Osteocyte (in vitro differentiated cells): ENCODE data around the gene PACS2. TPM values are rescaled to one million over a fixed set of nuclear protein-coding genes. Genes with fewer than 3 reads are reported as not detected.

Source experiments
- DNase-seq: peaks from one replicate; pipeline ENCODE4 v3.0.0; 2021; ENCODE audit warnings: mixed read lengths; ENCODE audit not compliant: unreplicated experiment; ENCODE audit errors: extremely low spot score
- H3K27ac Mint-ChIP-seq: one replicate; pipeline ENCODE4 v1.8.0; 2021; ENCODE audit warnings: mild to moderate bottlenecking, mixed read lengths; ENCODE audit not compliant: unreplicated experiment
- H3K27me3 Mint-ChIP-seq: one replicate; pipeline ENCODE4 v1.8.0; 2021; ENCODE audit warnings: mixed read lengths; ENCODE audit not compliant: unreplicated experiment
- H3K36me3 Mint-ChIP-seq: one replicate; pipeline ENCODE4 v1.8.0; 2021; ENCODE audit warnings: mixed read lengths; ENCODE audit not compliant: unreplicated experiment
- H3K4me1 Mint-ChIP-seq: one replicate; pipeline ENCODE4 v1.8.0; 2021; ENCODE audit warnings: mixed read lengths; ENCODE audit not compliant: unreplicated experiment
- H3K4me3 Mint-ChIP-seq: one replicate; pipeline ENCODE4 v1.8.0; 2021; ENCODE audit warnings: mild to moderate bottlenecking, moderate library complexity, mixed read lengths; ENCODE audit not compliant: unreplicated experiment
- H3K9me3 Mint-ChIP-seq: one replicate; pipeline ENCODE4 v1.8.0; 2021; ENCODE audit warnings: mixed read lengths; ENCODE audit not compliant: unreplicated experiment
- CTCF ChIP-seq: fragments of 200-600 bp; sonication (generic); IDR thresholded peaks from 2 replicates; pipeline ENCODE4 v1.5.0; 2021; ENCODE audit warnings: antibody characterized with exemption, mild to moderate bottlenecking, moderate library complexity
- total RNA-seq: library from RNA; stranded (reverse); gene quantifications from 2 replicates; pipeline ENCODE4 v1.2.1, GENCODE V29; 2021

The PACS2 gene
- total RNA-seq, 1 donor from 2014 or later = 115 TPM

- H3K27me3 Mint-ChIP-seq = no peaks in the 10 kb centered on the region
- no peak for DNase-seq
Measured at GRCh38 chr14:105305345-105305744, 9.2 kb upstream of the PACS2 start.

GRCh38 chr14:105305791-105306190, 8.8 kb upstream of the PACS2 start:
- H3K4me1 Mint-ChIP-seq = peaks cover 2% of the 10 kb centered on the region
- TF ChIP-seq CTCF = no peak
- H3K27me3 Mint-ChIP-seq = no peaks in the 10 kb centered on the region
- H3K27ac Mint-ChIP-seq = no peak overlapping the region
- H3K4me3 Mint-ChIP-seq = no peak overlapping the region
- no peaks in the 10 kb centered on the region for H3K9me3 Mint-ChIP-seq
- DNase-seq = no peak
- peaks cover 2% of the 10 kb centered on the region for H3K36me3 Mint-ChIP-seq

More at GRCh38 chr14:105305345-105305744, 9.2 kb upstream of the PACS2 start:
- H3K36me3 Mint-ChIP-seq = peaks cover 2% of the 10 kb centered on the region
- no peak overlapping the region for H3K4me3 Mint-ChIP-seq
- peaks cover 2% of the 10 kb centered on the region for H3K4me1 Mint-ChIP-seq
- TF ChIP-seq CTCF = no peak
- no peaks in the 10 kb centered on the region for H3K9me3 Mint-ChIP-seq
- H3K27ac Mint-ChIP-seq = no peak overlapping the region

- H3K27ac Mint-ChIP-seq = no peak overlapping the region
- no peak for TF ChIP-seq CTCF
- H3K36me3 Mint-ChIP-seq = peaks cover 2% of the 10 kb centered on the region
- H3K9me3 Mint-ChIP-seq = no peaks in the 10 kb centered on the region
- DNase-seq = no peak
- H3K27me3 Mint-ChIP-seq = no peaks in the 10 kb centered on the region
- peaks cover 2% of the 10 kb centered on the region for H3K4me1 Mint-ChIP-seq
- H3K4me3 Mint-ChIP-seq = no peak overlapping the region
Measured at GRCh38 chr14:105307052-105307727, 7.4 kb upstream of the PACS2 start.

GRCh38 chr14:105309371-105309770, 5.2 kb upstream of the PACS2 start:
- Mint-ChIP-seq H3K27ac (no peak overlapping the region), H3K36me3 (no peaks in the 10 kb centered on the region), H3K27me3 (no peaks in the 10 kb centered on the region), H3K4me1 (peaks cover 5% of the 10 kb centered on the region), H3K9me3 (no peaks in the 10 kb centered on the region), H3K4me3 (no peak overlapping the region)
- TF ChIP-seq CTCF = no peak
- no peak for DNase-seq

GRCh38 chr14:105311838-105312237, 2.7 kb upstream of the PACS2 start:
- H3K27me3 Mint-ChIP-seq = no peaks in the 10 kb centered on the region
- no peak for DNase-seq
- H3K9me3 Mint-ChIP-seq = no peaks in the 10 kb centered on the region
- H3K36me3 Mint-ChIP-seq = no peaks in the 10 kb centered on the region
- H3K27ac Mint-ChIP-seq = no peak overlapping the region
- peaks cover 20% of the 10 kb centered on the region for H3K4me1 Mint-ChIP-seq
- no peak overlapping the region for H3K4me3 Mint-ChIP-seq
- TF ChIP-seq CTCF = no peak
